HFF-Myc (cell line): ENCODE results near the gene GOPC.

ENCODE experiments used
- DNase-seq: peaks from one replicate; pipeline ENCODE4 v3.0.0-alpha.2; 2011; ENCODE audit warnings: low read depth; ENCODE audit errors: extremely low read depth
- H3K4me3 ChIP-seq: replicated peaks from 2 replicates; pipeline ENCODE4 v1.5.1; 2011; ENCODE audit warnings: low read depth, mild to moderate bottlenecking, control low read depth, low read length
- TF ChIP-seq, protein P1 (sequence below): IDR thresholded peaks from 2 replicates; pipeline ENCODE4 v1.5.1; 2012; ENCODE audit warnings: mild to moderate bottlenecking, low read depth, low read length, control low read depth; ENCODE audit errors: missing control alignments

GOPC gene

DNA sequence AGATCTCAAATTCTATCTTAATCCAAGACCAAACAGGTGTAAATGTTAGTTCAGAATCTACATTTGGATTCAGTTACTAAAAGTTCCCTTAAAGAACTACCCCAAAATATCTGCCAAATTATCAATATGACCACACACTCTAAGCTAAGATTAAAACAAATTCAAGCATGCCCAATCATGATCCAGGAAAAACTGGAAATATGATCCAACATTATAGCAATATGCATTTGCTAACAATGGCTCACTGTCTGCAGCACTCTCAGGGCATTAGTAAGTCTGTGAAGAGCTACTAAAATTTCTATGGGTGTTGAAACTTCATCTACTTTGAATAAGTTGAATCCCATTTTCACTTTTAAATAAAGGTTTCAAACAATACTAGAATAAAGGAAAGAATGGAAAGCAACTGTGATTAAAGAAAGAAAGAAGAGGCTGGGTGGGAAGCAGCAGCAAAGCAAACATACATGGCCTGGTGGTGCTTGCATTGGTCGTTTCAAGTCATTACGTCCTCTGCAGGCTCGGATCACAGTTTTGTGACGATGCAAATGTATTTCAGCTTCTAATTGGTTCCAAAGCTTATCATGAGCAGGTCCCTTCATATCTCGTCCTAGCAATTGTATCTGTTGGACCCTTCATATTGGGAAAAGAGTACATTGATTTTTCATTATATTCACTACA is 29.2 kb downstream of the GOPC start:
- no peak overlapping the region for H3K4me3 ChIP-seq
- TF ChIP-seq, protein P1, sequence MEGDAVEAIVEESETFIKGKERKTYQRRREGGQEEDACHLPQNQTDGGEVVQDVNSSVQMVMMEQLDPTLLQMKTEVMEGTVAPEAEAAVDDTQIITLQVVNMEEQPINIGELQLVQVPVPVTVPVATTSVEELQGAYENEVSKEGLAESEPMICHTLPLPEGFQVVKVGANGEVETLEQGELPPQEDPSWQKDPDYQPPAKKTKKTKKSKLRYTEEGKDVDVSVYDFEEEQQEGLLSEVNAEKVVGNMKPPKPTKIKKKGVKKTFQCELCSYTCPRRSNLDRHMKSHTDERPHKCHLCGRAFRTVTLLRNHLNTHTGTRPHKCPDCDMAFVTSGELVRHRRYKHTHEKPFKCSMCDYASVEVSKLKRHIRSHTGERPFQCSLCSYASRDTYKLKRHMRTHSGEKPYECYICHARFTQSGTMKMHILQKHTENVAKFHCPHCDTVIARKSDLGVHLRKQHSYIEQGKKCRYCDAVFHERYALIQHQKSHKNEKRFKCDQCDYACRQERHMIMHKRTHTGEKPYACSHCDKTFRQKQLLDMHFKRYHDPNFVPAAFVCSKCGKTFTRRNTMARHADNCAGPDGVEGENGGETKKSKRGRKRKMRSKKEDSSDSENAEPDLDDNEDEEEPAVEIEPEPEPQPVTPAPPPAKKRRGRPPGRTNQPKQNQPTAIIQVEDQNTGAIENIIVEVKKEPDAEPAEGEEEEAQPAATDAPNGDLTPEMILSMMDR, result no peak
- DNase-seq, result no peak

DNA sequence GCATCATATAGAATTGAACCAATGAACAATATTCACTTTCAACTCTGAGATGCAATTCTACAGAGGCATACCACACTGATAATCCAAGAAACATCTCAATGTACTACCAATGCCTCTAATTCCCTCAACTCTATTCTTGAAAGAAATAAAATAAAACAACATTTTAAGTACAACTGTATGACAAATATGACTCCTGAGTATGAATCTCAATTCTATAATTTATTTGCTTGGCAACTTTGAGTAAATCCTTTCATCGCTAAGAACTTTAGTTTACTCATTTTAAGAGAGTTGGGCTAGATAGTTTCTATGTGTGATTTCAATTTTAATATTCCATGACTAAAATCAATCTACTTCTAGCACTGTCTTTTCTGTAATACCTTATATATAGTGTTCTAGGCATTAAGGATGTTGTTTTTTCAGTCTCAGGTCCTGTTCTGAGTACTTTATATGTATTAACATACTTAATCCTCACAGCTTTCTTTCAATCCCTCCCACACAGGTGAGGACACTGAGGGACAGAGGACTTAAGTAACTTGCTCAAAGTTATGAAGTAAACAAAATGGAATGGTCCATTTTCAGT is 33.4 kb downstream of the GOPC start:
- no peak overlapping the region for H3K4me3 ChIP-seq
- TF ChIP-seq, protein P1, result no peak
- no peak for DNase-seq

DNA sequence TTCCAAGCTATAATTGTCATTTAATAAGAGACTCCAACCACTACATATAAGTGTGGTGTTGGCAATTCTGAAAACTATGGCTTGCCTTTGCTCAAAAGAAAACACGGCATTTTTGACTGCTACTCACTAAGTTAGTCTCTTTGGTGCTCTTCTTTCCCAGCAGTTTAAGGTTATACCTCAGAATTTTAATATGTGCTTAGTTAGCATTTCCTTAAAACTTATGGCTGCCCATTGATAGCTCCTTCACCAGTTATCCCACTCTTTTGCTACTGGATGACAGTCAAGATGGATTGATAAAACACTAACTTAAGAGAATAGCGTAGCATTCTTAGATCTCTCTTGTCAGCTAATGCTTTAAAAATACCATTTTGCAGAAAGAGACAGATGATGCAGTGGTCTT is 34.1 kb downstream of the GOPC start:
- no peak overlapping the region for H3K4me3 ChIP-seq
- DNase-seq, result no peak
- TF ChIP-seq, protein P1, result no peak

DNA sequence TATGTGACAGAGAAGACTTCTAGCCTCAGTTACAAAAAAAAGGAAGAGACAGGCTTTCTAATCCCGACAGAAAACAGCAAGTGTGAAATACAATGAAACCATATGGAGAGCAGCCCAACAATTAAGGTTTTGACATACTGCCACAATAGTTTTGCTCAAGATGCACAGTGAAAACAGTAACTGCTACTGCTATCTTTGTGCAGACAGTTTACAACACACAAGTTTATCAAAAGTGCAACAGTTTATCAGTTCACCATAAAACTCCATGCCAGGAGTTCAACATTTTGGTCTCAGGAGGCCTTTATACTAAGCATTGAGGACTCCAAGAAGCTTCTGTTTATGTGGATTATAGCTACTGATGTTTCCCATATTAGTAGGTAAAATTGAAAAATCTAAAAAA is 37.6 kb downstream of the GOPC start:
- no peak for DNase-seq
- TF ChIP-seq, protein P1, result no peak
- H3K4me3 ChIP-seq, result no peak overlapping the region

DNA sequence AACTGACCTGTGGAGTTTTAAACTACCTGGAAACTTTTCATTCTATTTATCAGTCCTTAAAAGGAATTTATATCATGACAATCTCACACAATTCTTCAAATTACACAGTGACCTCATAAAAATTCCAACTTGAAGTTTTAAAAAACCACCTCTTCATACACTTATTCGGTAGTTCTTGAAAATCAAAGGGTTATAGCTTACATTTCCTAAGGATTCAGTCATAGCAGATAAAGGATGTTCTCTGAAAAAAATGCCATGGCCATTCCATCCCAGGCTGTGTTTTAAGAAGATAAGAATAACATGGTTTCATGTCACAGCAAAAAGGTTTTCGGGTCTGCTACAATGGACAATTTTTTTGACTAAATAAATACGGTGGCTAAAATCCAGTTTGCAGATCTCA is 41.2 kb downstream of the GOPC start:
- DNase-seq, result no peak
- TF ChIP-seq, protein P1, result no peak
- no peak overlapping the region for H3K4me3 ChIP-seq

DNA sequence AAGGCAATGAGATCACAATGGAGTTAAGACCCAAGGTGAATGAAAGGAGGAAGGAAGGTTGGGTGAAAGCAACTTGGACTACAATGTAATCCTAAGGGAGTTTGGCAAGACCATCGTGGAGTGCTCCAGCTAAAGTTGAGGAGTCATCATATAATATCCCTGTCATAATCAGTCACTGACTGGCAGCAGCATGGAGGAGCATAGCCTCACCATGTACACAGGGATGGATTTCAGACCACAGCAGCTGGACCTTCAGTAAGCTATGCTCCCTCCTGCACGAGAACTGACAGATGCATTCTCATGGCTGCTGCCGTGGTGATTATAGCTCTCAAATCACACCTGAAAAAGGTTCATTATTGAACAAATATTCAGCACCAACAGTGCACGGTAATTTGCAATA is 43.0 kb downstream of the GOPC start:
- no peak overlapping the region for H3K4me3 ChIP-seq
- TF ChIP-seq, protein P1, result no peak
- no peak for DNase-seq
